Measurements from ENCODE around the gene ATP13A2.

DNA sequence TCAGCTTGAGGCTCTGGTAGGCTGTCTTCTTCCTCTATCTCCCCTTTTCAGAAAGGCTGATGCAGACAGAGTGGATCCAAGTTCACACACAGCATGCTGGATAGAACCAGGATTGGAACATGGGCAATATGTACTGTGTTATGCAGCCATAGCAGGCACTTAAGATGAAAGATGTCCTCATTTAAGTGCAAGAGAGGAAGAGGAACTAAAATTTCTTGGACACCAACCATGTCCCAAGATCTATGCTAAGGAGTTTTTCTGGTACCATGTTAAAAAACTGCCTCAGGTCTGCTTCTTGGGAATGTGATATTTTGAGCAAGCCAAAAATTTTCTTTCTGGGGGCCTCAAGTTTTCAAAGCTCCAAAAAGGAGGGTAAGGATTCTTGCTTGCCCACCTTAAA lies 40.9 kb upstream of the ATP13A2 start:
- TF ChIP-seq, protein P1, sequence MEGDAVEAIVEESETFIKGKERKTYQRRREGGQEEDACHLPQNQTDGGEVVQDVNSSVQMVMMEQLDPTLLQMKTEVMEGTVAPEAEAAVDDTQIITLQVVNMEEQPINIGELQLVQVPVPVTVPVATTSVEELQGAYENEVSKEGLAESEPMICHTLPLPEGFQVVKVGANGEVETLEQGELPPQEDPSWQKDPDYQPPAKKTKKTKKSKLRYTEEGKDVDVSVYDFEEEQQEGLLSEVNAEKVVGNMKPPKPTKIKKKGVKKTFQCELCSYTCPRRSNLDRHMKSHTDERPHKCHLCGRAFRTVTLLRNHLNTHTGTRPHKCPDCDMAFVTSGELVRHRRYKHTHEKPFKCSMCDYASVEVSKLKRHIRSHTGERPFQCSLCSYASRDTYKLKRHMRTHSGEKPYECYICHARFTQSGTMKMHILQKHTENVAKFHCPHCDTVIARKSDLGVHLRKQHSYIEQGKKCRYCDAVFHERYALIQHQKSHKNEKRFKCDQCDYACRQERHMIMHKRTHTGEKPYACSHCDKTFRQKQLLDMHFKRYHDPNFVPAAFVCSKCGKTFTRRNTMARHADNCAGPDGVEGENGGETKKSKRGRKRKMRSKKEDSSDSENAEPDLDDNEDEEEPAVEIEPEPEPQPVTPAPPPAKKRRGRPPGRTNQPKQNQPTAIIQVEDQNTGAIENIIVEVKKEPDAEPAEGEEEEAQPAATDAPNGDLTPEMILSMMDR (conservative IDR thresholded peaks at IDR 0.05; ENCODE audit: low read depth, low read length), result no peak
- TF ChIP-seq EZH2 (IDR thresholded peaks at IDR 0.05; ENCODE audit: borderline replicate concordance, low read depth, low read length, poor library complexity, severe bottlenecking), result no peak

Data from A673 (cell line).